NT2/D1 (cell line): ENCODE measurements around the gene CEACAM21.

Experiments
- DNase-seq: peaks from one replicate; pipeline ENCODE4 v3.0.0-alpha.2; 2011; ENCODE audit warnings: low read depth, low spot score
- H3K27me3 ChIP-seq: 2 replicates; pipeline ENCODE4 v1.6.0; 2011; ENCODE audit warnings: mild to moderate bottlenecking; ENCODE audit not compliant: insufficient read length, insufficient read depth
- H3K36me3 ChIP-seq: 2 replicates; pipeline ENCODE4 v1.6.1; 2011; ENCODE audit warnings: mild to moderate bottlenecking, low read length, mixed read lengths; ENCODE audit not compliant: insufficient read depth, insufficient read length
- H3K4me1 ChIP-seq: 2 replicates; pipeline ENCODE4 v1.5.1; 2011; ENCODE audit not compliant: insufficient read depth, insufficient read length
- H3K4me3 ChIP-seq: 2 replicates; pipeline ENCODE4 v1.5.1; 2011; ENCODE audit warnings: low read depth; ENCODE audit not compliant: insufficient read length
- H3K9ac ChIP-seq: 2 replicates; pipeline ENCODE4 v1.6.0; 2011; ENCODE audit warnings: low read depth; ENCODE audit not compliant: insufficient read length
- H3K9me3 ChIP-seq: 2 replicates; pipeline ENCODE4 v1.5.1; 2011; ENCODE audit warnings: mild to moderate bottlenecking, low read length; ENCODE audit not compliant: insufficient read depth
- SUZ12 ChIP-seq: IDR thresholded peaks from 2 replicates; pipeline ENCODE4 v1.6.1; 2011; ENCODE audit not compliant: insufficient read length, insufficient read depth; ENCODE audit errors: extremely low read depth
- YY1 ChIP-seq: IDR thresholded peaks from 2 replicates; pipeline ENCODE4 v1.6.1; 2011; ENCODE audit not compliant: insufficient read length, insufficient read depth
- ZNF274 ChIP-seq: IDR thresholded peaks from 2 replicates; pipeline ENCODE4 v1.6.1; 2011; ENCODE audit warnings: mild to moderate bottlenecking, low read depth, low read length

CEACAM21 gene

DNA sequence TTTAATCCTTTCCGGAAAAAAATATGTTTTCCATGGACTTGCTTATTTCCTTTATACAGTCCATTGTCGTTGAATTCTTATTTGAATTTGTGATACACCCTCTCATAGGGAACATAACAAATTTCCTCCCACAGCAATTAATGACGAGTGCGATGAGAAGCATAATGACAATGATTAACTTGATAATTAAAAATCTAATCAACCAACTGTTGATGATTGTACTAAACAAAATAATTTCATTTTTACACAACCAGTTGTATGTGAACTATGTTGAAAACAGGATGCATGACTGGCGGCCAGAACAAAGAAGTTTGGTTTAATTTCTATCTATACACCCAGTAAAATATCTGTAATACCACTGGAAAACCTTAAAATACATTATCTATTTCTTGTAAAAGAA, 26.1 kb upstream of the CEACAM21 start:
- DNase-seq: no peak
- Histone ChIP-seq H3K4me3 (no peak overlapping the region), H3K9me3 (0 out of 2 replicates have a peak, but pooled peaks cover 5% of the 10 kb centered on the region), H3K9ac (no peak overlapping the region), H3K27me3 (peaks cover 17% of the 10 kb centered on the region), H3K4me1 (no peaks in the 10 kb centered on the region), H3K36me3 (no peaks in the 10 kb centered on the region)
- TF ChIP-seq SUZ12 (no peak), ZNF274 (no peak), YY1 (no peak)

DNA sequence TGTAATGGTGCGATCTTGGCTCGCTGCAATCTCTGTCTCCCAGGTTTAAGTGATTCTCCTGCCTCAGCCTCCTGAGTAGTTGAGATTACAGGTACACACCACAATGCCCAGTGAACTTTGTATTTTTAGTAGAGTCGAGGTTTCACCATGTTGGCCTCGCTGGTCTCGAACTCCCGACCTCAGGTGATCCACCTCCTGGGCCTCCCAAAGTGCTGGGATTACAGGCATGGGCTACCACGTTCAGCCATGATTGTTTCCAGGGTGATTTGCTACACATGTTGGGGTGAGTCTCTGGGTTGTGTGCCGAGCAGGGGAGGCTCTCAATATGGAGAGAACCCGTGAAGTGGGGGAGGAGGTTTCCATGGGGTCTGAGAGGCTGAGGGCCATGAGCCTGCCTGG, 24.8 kb upstream of the CEACAM21 start:
- TF ChIP-seq SUZ12: no peak
- no peak for TF ChIP-seq ZNF274
- TF ChIP-seq YY1: no peak
- H3K9me3 ChIP-seq: 0 out of 2 replicates have a peak, but pooled peaks cover 5% of the 10 kb centered on the region
- H3K36me3 ChIP-seq: no peaks in the 10 kb centered on the region
- DNase-seq: no peak
- H3K9ac ChIP-seq: no peak overlapping the region
- H3K4me3 ChIP-seq: no peak overlapping the region
- peaks cover 24% of the 10 kb centered on the region for H3K27me3 ChIP-seq
- H3K4me1 ChIP-seq: no peaks in the 10 kb centered on the region

DNA sequence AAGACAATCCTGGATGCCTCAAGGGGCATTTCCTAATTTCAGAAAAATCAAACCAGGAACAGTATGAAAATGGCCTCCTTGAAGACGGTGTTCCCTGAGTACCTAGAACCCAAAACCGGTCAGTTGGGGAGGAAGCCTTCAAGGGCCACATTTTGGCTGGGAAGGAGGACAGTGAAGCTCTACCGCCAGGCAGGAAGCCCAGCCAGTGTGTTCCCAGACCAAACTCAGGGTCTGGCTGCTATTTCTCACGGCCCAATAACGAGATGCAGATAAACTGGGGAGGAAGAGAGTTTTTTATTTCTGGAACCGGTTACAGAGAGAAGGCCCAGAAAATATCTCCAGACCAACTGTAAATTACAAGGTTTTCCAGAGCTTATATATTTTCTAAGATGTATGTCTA, 24.3 kb upstream of the CEACAM21 start:
- Histone ChIP-seq H3K4me1 (no peaks in the 10 kb centered on the region), H3K9ac (no peak overlapping the region), H3K36me3 (no peaks in the 10 kb centered on the region), H3K27me3 (peaks cover 27% of the 10 kb centered on the region), H3K4me3 (no peak overlapping the region), H3K9me3 (0 out of 2 replicates have a peak, but pooled peaks cover 5% of the 10 kb centered on the region)
- no peak for TF ChIP-seq ZNF274
- TF ChIP-seq YY1: no peak
- no peak for TF ChIP-seq SUZ12
- no peak for DNase-seq

DNA sequence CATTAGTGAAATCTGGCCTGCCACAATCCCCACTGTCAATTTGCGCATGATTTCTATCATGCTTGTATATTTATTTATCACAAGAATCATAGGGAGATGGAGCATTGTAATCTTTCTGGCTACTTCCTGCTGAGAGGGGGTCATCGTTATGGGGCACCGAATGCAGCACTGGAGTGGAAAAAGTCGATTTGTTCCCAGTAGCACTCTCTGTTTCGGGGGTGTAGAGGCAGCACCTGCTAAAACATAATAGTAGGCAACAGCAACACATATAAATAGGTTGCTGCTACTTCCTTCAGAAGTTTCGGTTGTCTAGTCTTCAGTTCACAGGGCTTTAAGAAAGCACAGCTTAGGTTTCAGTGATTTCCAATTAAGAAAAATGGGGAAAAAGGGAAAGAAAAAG, 23.4 kb upstream of the CEACAM21 start:
- Histone ChIP-seq H3K9ac (no peak overlapping the region), H3K27me3 (peaks cover 33% of the 10 kb centered on the region), H3K36me3 (no peaks in the 10 kb centered on the region), H3K4me3 (no peak overlapping the region), H3K4me1 (no peaks in the 10 kb centered on the region), H3K9me3 (0 out of 2 replicates have a peak, but pooled peaks cover 5% of the 10 kb centered on the region)
- DNase-seq: no peak
- TF ChIP-seq SUZ12 (no peak), YY1 (no peak), ZNF274 (no peak)

DNA sequence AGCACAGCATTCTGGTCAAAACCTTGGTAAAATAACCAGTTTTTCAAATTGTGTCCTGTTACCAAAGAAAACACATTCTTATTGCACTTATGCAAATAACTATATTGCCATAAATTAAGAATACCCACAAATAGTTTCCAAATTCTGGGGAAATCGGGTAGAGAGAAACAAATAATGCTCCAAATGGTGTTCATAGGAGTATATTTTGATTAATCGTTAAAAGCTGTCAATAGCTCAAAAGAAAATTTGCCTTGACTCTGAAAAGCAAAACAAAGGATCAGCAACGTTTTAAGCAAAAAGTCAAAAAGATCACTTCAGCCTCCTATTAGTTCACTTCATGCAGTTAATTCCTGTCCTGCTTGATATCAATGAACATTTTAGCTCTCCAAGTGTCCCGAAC, 22.2 kb upstream of the CEACAM21 start:
- TF ChIP-seq YY1: no peak
- TF ChIP-seq ZNF274: no peak
- no peak for TF ChIP-seq SUZ12
- H3K9ac ChIP-seq: no peak overlapping the region
- no peaks in the 10 kb centered on the region for H3K36me3 ChIP-seq
- no peak for DNase-seq
- H3K4me3 ChIP-seq: no peak overlapping the region
- H3K4me1 ChIP-seq: no peaks in the 10 kb centered on the region
- H3K27me3 ChIP-seq: peaks cover 42% of the 10 kb centered on the region
- H3K9me3 ChIP-seq: 0 out of 2 replicates have a peak, but pooled peaks cover 5% of the 10 kb centered on the region

DNA sequence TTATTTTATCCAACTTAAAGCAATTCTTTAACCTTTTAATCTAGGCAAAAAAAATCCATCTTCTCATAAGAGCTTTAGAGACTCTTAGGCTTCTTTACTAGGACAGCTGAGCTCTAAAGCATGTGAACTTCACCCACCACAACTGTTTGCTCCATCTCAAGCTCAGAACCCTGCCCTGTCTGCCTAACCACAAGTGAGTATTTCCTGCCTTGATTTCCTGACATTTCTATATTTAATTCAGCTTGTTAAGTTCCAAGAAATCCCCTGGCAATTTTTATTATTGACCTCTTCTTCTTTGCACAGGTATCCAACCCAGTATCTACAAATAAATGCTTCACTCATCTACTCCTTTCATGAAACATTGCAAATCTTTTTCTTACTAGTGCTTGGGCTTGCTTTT, 21.1 kb upstream of the CEACAM21 start:
- TF ChIP-seq YY1: no peak
- no peak for DNase-seq
- Histone ChIP-seq H3K9ac (no peak overlapping the region), H3K4me1 (no peaks in the 10 kb centered on the region), H3K27me3 (peaks cover 49% of the 10 kb centered on the region), H3K9me3 (0 out of 2 replicates have a peak, but pooled peaks cover 5% of the 10 kb centered on the region), H3K4me3 (no peak overlapping the region), H3K36me3 (no peaks in the 10 kb centered on the region)

DNA sequence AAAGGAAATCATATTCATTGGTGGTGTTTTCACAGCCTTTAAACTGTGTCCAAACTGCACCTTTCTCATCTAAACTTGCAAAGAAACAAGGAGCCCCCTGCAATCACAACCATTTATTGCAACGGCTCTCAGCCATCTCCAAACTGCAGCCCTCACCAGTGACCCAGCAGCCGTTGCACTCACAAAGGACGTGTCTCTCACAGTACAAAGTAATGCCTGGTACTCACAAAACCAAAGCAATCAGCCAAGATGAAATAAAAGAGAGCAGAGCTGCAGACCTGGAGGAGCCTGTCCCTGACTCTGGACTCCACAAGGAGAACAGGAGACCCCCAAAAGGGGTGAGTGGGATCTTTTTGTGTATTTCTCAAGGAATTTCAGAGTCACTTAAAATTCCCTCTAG, 20.2 kb upstream of the CEACAM21 start:
- Histone ChIP-seq H3K9me3 (0 out of 2 replicates have a peak, but pooled peaks cover 5% of the 10 kb centered on the region), H3K27me3 (peaks cover 58% of the 10 kb centered on the region), H3K4me3 (no peak overlapping the region), H3K4me1 (no peaks in the 10 kb centered on the region), H3K9ac (no peak overlapping the region), H3K36me3 (no peaks in the 10 kb centered on the region)
- TF ChIP-seq YY1 (no peak), SUZ12 (no peak), ZNF274 (no peak)
- no peak for DNase-seq
